HG03175 (cell line): ENCODE data around the gene POU6F2.
"Not testable (repeated sequence)": the region's sequence is repeated elsewhere in the genome, so short reads cannot be mapped to it uniquely, and the experiment has no call there.

Source experiments
- ATAC-seq: cut with Tn5 transposase; IDR thresholded peaks from one replicate; pipeline ENCODE4 v1.9.1; 2021; ENCODE audit warnings: mild to moderate bottlenecking, moderate library complexity; ENCODE audit not compliant: unreplicated experiment

POU6F2 gene

GRCh38 chr7:38992203-38992602, 14.5 kb downstream of the POU6F2 start:
- no peak for ATAC-seq

- ATAC-seq, result no peak
These were observed 23.9 kb downstream of the POU6F2 start for GRCh38 chr7:39001595-39001994.

- no peak for ATAC-seq
These were observed 25.0 kb downstream of the POU6F2 start for GRCh38 chr7:39002755-39003154.

- no peak for ATAC-seq
These were observed 27.3 kb downstream of the POU6F2 start for GRCh38 chr7:39005036-39005435.

GRCh38 chr7:39005461-39005860, 27.8 kb downstream of the POU6F2 start:
- ATAC-seq, result no peak

- ATAC-seq, result not testable (repeated sequence)
These were observed 35.6 kb downstream of the POU6F2 start for GRCh38 chr7:39013049-39013939.

GRCh38 chr7:39016609-39017008, 38.9 kb downstream of the POU6F2 start:
- ATAC-seq, result no peak

GRCh38 chr7:39017369-39017915, 39.7 kb downstream of the POU6F2 start:
- ATAC-seq, result no peak

GRCh38 chr7:39022796-39023195, 45.1 kb downstream of the POU6F2 start:
- no peak for ATAC-seq

GRCh38 chr7:39027491-39027890, 49.8 kb downstream of the POU6F2 start:
- no peak for ATAC-seq

- ATAC-seq, result no peak
These were observed 56.3 kb downstream of the POU6F2 start for GRCh38 chr7:39033885-39034624.

- no peak for ATAC-seq
These were observed 57.4 kb downstream of the POU6F2 start for GRCh38 chr7:39035156-39035555.

- ATAC-seq, result no peak
These were observed 58.2 kb downstream of the POU6F2 start for GRCh38 chr7:39035903-39036302.

- ATAC-seq, result no peak
These were observed 65.0 kb downstream of the POU6F2 start for GRCh38 chr7:39042670-39043069.

GRCh38 chr7:39043531-39043930, 65.8 kb downstream of the POU6F2 start:
- ATAC-seq, result no peak

GRCh38 chr7:39044489-39044888, 66.8 kb downstream of the POU6F2 start:
- no peak for ATAC-seq

GRCh38 chr7:39045231-39045630, 67.5 kb downstream of the POU6F2 start:
- no peak for ATAC-seq

GRCh38 chr7:39051279-39051678, 73.6 kb downstream of the POU6F2 start:
- no peak for ATAC-seq

- no peak for ATAC-seq
These were observed 74.0 kb downstream of the POU6F2 start for GRCh38 chr7:39051707-39052106.

GRCh38 chr7:39054731-39055130, 77.0 kb downstream of the POU6F2 start:
- ATAC-seq, result no peak

- ATAC-seq, result no peak
These were observed 78.4 kb downstream of the POU6F2 start for GRCh38 chr7:39056153-39056552.

GRCh38 chr7:39062811-39063210, 85.1 kb downstream of the POU6F2 start:
- ATAC-seq, result no peak
